Measurements from ENCODE around the gene TMEM54.

Gene TMEM54

GRCh38 chr1:32924881-32925344 is 23.7 kb upstream of the TMEM54 start:
- no peak for TF ChIP-seq CTCF (IDR thresholded peaks at IDR 0.05; ENCODE audit: borderline replicate concordance, control extremely low read depth, extremely low read depth, insufficient read depth, missing control alignments)
- no peak for DNase-seq (ENCODE audit: low spot score)
- in situ Hi-C loops (cut with MboI; ENCODE audit: low sequenced_read_pairs, unreplicated experiment), result no loop called here

GRCh38 chr1:32920833-32921232 is 19.6 kb upstream of the TMEM54 start:
- TF ChIP-seq CTCF (IDR thresholded peaks at IDR 0.05; ENCODE audit: borderline replicate concordance, control extremely low read depth, extremely low read depth, insufficient read depth, missing control alignments), result no peak
- in situ Hi-C loops (cut with MboI; ENCODE audit: low sequenced_read_pairs, unreplicated experiment), result no loop called here
- DNase-seq (ENCODE audit: low spot score), result no peak

- in situ Hi-C loops (cut with MboI; ENCODE audit: low sequenced_read_pairs, unreplicated experiment), result no loop called here
- no peak for TF ChIP-seq CTCF (IDR thresholded peaks at IDR 0.05; ENCODE audit: borderline replicate concordance, control extremely low read depth, extremely low read depth, insufficient read depth, missing control alignments)
- DNase-seq (ENCODE audit: low spot score), result no peak
Measured at GRCh38 chr1:32919811-32920733, 18.9 kb upstream of the TMEM54 start.

GRCh38 chr1:32918179-32918578 is 17.0 kb upstream of the TMEM54 start:
- no peak for DNase-seq (ENCODE audit: low spot score)
- in situ Hi-C loops (cut with MboI; ENCODE audit: low sequenced_read_pairs, unreplicated experiment), result no loop called here
- no peak for TF ChIP-seq CTCF (IDR thresholded peaks at IDR 0.05; ENCODE audit: borderline replicate concordance, control extremely low read depth, extremely low read depth, insufficient read depth, missing control alignments)

- no peak for TF ChIP-seq CTCF (IDR thresholded peaks at IDR 0.05; ENCODE audit: borderline replicate concordance, control extremely low read depth, extremely low read depth, insufficient read depth, missing control alignments)
- in situ Hi-C loops (cut with MboI; ENCODE audit: low sequenced_read_pairs, unreplicated experiment), result no loop called here
- no peak for DNase-seq (ENCODE audit: low spot score)
Measured at GRCh38 chr1:32917521-32917920, 16.3 kb upstream of the TMEM54 start.

- no peak for DNase-seq (ENCODE audit: low spot score)
- in situ Hi-C loops (cut with MboI; ENCODE audit: low sequenced_read_pairs, unreplicated experiment), result no loop called here
- no peak for TF ChIP-seq CTCF (IDR thresholded peaks at IDR 0.05; ENCODE audit: borderline replicate concordance, control extremely low read depth, extremely low read depth, insufficient read depth, missing control alignments)
Measured at GRCh38 chr1:32915766-32916706, 14.8 kb upstream of the TMEM54 start.
